HG03175 (cell line): ENCODE data around the gene MOCOS.
A peak's percentile ranks its signal among the peaks of the same experiment; 100 is the strongest.

Experiments
- ATAC-seq: cut with Tn5 transposase; IDR thresholded peaks from one replicate; pipeline ENCODE4 v1.9.1; 2021; ENCODE audit warnings: mild to moderate bottlenecking, moderate library complexity; ENCODE audit not compliant: unreplicated experiment

The MOCOS gene

DNA sequence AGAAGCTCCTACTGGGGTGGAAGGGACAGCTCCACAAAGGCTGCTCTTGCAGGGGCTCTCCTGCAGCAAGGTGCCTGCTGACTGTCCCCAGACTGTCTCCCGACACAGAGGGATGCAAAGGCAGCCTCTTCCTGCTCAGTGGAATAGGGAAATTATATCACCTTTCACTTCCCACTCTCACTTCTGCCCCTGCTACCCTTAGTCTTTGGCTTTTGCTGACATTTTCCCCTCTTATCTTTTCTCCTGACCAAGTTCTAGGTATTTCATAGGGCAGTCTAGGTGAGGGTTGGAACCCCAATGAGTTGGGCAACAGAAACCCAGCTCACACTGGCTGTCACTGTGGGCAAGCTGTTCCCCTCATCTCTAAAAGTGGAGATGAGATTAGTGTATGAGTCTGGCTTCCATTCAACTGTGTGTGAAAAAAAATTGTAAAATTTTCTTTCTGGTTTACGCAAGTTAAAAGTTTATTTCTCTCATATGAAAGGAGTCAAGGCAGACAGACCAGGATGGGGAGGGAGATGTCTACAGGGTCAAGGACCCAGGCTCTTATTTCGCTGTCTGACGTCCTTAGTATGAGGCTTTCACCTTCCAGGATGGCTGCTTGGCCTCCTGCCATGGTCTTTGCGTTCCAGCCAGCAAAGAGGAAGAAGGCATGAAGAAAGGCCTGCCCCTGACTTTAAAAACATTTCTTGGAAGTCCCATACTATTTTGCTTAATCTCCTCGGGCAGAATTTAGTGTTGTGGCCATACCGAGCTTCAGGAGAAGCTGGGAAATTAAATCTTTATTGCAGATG is 7.5 kb upstream of the MOCOS start:
- no peak for ATAC-seq

DNA sequence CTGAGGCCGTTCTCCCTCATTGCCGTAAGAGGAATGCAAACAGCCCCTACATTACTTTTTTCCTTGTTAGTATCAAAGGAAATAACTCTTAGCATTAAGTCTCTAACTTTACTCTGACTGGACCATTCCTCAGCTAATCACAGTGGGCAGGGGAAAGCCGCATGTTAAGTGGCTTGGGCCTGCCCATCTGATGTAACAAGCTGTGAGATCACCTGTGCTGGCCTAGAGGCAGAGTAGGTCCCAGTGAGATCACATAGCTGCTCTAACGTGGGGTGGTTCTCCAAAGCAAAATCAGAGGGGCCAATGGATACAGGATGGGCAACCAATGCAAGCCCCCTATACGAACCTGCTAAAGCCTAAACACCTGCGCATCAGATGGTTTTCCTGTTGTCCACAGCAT is 5.9 kb upstream of the MOCOS start:
- no peak for ATAC-seq

GRCh38 chr18:36181898-36182506 is 5.3 kb upstream of the MOCOS start:
- no peak for ATAC-seq

DNA sequence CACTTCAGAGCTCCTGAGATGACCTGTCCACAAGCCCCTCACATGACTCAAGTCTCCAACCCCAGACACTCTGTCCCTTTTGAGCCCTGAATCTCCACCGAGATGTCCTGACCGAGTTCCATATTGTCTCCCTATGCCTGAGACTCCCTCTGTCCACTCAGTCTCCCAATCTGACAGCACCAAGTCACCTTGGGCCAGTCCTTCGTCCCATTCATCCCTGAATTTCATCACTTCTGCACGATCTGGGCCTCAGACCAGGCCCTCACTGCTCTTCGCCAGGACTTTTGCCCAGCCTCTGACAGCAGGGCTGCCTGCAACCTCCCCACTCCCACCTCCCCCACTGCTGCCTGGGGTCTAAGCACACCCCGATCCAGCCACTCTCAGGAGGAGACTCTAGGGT is 4.3 kb upstream of the MOCOS start:
- no peak for ATAC-seq

DNA sequence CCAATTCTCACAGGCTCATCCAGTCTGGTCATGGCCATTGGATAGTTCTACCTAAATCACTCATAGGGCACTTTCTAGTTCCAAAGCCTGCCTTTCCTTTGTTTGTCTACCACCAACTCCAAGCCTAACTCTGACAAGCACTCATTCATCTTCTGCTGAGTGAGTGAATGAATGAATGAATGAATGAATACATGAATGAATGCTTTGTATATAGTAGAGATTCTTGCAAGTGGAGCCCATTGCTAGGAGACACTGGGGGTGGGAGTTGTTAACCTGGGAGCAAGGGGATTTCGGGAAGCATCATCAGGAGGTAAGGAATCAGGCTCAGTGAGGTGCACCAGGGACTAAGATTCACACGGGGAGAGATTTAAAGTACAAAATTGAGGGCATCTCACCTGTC is 3.3 kb upstream of the MOCOS start:
- ATAC-seq: no peak

GRCh38 chr18:36185157-36185556 is 2.1 kb upstream of the MOCOS start:
- ATAC-seq: no peak

GRCh38 chr18:36185901-36186460 is 1.3 kb upstream of the MOCOS start:
- no peak for ATAC-seq

DNA sequence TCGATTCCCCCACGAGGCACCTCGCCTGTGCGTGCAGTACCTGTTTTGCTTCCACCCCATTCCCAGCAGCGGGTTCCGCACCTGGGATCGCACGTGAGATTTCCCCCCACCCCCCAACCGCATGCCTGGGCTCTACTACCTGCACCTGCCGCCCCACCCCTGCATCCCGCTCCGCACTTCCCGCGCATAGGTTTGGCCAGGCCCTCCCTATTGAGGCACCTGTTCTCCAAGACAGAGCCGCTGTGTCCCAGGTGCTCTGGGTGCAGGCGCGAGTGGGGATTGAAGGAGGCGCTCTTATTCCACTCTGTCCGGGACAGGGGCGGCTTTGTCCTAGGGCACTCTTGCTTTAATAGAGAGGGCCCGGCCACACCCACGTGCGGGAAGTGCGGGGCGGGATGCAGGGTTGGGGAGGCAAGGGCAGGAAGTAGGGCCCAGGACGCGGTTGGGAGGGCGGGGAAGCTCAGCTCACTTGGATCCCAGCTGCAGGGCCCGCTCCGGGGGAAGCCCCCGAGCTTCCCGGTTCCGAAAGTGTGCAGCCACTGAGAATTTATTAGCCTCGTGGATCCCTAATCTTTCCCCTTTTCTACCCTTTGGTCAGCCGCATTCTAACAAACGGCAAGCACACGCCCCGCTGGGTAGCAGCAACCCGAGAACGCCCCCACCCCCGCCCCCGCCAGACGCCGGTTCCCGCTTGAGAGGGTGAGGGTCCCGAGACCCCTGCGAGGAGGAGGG is 670 bp upstream of the MOCOS start:
- peak; percentile 8 for ATAC-seq

DNA sequence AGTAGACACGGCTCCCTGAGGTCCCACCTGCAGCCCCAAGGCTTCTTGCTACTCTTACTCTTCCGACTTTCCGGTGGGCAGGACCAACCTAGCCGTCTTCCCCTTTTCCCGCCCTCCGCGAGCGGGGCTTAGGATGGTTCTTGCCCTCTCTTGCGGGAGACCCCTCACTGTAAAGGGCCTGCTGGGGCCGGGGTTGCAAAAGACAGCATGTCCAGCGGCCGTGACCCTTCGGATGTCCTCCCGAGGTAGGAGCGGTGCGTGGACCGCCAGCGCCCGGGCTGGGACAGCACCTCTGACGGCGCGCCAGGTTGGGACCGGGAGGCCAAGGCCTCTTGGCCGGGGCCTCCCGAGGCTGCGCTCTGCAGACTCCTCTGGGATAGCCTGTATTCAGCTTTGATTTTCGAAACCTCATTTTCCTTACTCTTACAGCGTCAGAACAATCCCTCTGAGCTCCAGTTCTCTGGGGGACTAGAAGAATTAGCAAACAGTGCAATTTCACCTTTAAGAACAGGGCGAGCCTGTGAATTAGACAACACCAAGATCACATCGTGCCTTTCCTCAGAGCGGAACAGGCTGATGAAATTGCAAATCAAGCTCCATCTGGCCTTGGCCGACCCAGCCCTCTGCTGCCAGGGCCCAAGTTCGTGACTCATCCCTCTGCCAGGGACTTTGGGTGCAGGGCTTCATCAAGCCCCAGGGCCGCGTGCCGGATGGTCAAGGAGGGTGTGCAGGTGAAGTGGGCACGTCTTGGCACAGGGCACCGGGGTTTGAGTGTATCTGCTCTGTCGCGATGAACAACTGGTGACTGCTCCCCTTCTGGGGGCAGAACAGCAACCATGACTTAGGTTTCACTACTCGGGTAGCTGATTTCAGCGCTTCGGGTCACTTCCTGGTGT is 777 bp downstream of the MOCOS start:
- ATAC-seq: peak; percentile 15

GRCh38 chr18:36188916-36189315 is 1.6 kb downstream of the MOCOS start:
- ATAC-seq: no peak

GRCh38 chr18:36189486-36189885 is 2.2 kb downstream of the MOCOS start:
- no peak for ATAC-seq

GRCh38 chr18:36191286-36191685 is 4.0 kb downstream of the MOCOS start:
- no peak for ATAC-seq

DNA sequence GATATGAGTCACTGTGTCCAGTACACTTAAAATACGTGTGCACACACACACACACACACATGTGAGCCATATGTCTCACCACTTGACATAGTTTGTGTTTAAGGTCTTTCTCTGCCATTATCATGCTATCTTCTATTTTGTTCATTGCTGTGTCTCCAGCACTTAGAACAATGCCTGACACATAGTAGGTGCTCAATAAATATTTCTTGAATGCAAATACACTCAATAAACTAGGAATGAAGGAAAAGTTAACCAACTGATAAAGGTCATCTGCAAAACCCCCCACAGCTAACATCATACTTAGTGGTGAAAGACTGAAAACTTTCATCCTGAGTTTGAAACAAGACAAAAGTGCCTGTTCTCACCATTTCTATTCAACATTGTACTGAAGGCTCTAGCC is 4.4 kb downstream of the MOCOS start:
- ATAC-seq: no peak

DNA sequence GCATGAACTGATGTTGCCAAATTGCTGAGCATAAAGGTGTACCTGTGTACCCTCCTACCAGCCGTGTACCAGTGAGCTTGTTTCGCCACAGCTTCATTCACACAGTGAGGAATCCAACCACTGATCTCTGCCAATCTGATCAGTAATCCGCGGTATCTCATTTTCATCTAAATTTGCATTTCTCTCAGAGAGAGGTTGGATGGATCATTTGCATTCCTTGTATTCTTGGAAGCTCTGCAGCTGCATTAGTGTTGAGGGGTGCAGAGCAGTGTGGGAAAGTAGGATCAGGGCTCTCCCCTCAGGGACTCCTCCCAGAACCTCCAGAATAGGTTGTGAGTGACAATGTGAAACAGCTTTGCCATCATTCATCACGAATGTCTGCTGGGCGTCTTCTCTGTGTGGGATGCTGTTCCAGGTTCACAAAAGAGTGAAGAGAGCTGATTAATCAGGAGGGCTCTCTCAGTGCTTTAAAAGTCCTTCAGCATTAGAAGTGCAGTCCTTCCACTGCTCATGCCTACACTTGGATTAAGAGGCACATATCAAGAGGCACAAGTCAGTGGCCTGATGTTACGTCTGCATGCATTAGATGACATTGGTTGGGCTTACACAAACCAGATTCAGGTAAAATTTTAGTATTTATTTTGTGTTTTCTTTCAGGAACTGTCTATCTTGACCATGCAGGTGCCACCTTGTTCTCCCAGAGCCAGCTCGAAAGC is 7.5 kb downstream of the MOCOS start:
- ATAC-seq: no peak

GRCh38 chr18:36195427-36196122 is 8.3 kb downstream of the MOCOS start:
- no peak for ATAC-seq

- ATAC-seq: no peak
Measured at GRCh38 chr18:36196238-36196995, 9.1 kb downstream of the MOCOS start.

DNA sequence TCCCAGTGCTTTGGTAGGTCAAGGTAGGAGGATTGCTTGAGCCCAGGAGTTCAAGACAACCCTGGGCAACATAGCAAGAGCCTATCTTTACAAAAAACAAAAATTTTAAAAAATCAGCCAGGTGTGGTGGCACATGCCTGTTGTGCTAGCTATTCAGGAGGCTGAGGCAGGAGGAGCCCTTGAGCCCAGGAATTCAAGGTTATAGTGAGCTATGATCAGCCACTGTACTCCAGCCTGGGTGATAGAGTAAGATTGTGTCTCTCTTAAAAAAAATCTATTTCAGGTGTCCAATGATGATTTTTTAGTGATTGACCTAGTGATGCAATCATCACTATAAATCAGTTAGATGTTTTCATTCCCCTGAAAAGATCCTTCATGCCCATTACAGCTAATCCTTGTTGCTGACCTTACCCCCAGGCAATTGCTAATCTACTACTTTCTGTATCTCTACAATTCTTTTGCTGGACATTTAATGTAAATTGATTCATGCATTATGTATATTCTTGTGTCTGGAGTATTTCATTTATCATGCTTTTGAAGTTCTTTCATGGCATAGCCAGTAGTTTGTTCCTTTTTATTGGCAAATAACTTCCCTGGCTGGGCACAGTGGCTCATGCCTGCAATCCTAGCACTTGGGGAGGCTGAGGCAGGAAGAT is 10.3 kb downstream of the MOCOS start:
- no peak for ATAC-seq

DNA sequence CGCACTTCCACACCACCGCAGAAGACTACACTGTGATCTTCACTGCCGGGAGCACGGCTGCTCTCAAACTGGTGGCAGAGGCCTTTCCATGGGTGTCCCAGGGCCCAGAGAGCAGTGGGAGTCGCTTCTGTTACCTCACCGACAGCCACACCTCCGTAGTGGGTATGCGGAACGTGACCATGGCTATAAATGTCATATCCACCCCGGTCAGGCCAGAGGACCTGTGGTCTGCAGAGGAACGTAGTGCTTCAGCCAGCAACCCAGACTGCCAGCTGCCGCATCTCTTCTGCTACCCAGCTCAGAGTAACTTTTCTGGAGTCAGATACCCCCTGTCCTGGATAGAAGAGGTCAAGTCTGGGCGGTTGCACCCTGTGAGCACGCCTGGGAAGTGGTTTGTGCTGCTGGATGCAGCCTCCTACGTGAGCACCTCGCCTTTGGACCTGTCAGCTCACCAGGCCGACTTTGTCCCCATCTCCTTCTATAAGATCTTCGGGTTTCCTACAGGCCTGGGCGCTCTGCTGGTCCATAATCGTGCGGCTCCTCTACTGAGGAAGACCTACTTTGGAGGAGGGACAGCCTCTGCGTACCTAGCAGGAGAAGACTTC is 12.5 kb downstream of the MOCOS start:
- ATAC-seq: no peak
